Muscle of leg (tissue), 11 donors: ENCODE data around the gene TRPM8. TPM values are rescaled to one million over a fixed set of nuclear protein-coding genes. Genes with fewer than 3 reads are reported as not detected.

Source experiments
- DNase-seq: peaks from one replicate; pipeline ENCODE4 v3.0.0; 2013
- H3K27ac ChIP-seq: one replicate; pipeline ENCODE4 v1.5.1; 2013; ENCODE audit warnings: mild to moderate bottlenecking, low read length, control low read depth
- H3K27me3 ChIP-seq: one replicate; pipeline ENCODE4 v1.6.1; 2013; ENCODE audit warnings: low read length; ENCODE audit not compliant: control insufficient read depth, insufficient read depth
- H3K36me3 ChIP-seq: one replicate; pipeline ENCODE4 v1.6.1; 2013; ENCODE audit warnings: low read length; ENCODE audit not compliant: control insufficient read depth, insufficient read depth
- H3K4me1 ChIP-seq: one replicate; pipeline ENCODE4 v1.6.1; 2013; ENCODE audit warnings: low read length; ENCODE audit not compliant: control insufficient read depth, insufficient read depth
- H3K4me3 ChIP-seq: one replicate; pipeline ENCODE4 v1.5.1; 2013; ENCODE audit warnings: low read length, control low read depth
- H3K9me3 ChIP-seq: replicated peaks from 2 replicates; pipeline ENCODE4 v1.6.1; 2013; ENCODE audit warnings: low read depth, low read length; ENCODE audit not compliant: control insufficient read depth
- WGBS: methylation state at CpG from one replicate; pipeline ENCODE4 v1.1.5; 2013; ENCODE audit warnings: missing lambda C conversion rate; ENCODE audit not compliant: insufficient coverage; 5-methylcytosine and 5-hydroxymethylcytosine counted together
- polyA plus RNA-seq, 8 donors: library from polyadenylated mRNA; unstranded; fragments of 120-200 nt; gene quantifications; one replicate each; pipeline versions ENCODE4 v1.2.1 to v1.2.3, GENCODE V29; 2013; ENCODE audit warnings: inconsistent platforms in 1 of 8, low replicate concordance in 1 of 8; ENCODE audit not compliant: insufficient read length in 8 of 8, insufficient read depth in 1 of 8
- total RNA-seq: library from RNA; stranded (reverse); fragments of 120-200 nt; gene quantifications from one replicate; pipeline ENCODE4 v1.2.4, GENCODE V29; 2013

TRPM8 gene
- total and polyA plus RNA-seq, 9 donors: 0.17 to 0.30 (median 0.25) TPM; not detected in 5

DNA sequence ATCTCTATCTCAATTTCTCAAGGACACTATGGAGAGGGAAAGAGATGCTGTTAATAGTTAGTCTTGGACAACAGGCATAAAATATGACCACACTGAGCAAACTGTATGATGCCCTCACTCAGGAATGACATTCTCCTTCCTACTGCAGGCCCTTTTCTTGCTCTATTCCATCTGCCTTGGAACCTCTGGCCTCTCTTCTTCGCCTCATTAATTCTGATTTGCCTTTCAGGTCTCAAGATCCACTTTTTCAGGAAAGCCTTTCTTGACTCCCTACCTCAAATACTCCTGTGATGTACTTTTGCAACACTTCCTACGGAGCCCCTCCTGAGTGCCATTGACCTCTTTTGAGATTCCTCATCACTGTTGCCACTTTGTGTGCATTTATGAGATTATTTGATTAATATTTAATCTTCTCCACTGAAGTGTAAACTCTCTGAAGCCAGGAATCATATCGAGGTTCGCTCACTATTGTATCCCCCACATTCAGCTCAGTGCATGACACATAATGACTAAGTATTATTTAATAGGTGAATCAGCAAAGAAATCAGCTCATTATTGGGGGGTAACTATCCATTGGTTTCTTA, 112.1 kb downstream of the TRPM8 start:
- Histone ChIP-seq H3K27ac (no peak overlapping the region), H3K4me1 (no peaks in the 10 kb centered on the region), H3K9me3 (peaks cover 2% of the 10 kb centered on the region), H3K4me3 (no peak overlapping the region), H3K27me3 (no peaks in the 10 kb centered on the region), H3K36me3 (no peaks in the 10 kb centered on the region)
- DNase-seq: no peak
- 92% methylated on average over 1 of the region's 4 CpGs for WGBS

DNA sequence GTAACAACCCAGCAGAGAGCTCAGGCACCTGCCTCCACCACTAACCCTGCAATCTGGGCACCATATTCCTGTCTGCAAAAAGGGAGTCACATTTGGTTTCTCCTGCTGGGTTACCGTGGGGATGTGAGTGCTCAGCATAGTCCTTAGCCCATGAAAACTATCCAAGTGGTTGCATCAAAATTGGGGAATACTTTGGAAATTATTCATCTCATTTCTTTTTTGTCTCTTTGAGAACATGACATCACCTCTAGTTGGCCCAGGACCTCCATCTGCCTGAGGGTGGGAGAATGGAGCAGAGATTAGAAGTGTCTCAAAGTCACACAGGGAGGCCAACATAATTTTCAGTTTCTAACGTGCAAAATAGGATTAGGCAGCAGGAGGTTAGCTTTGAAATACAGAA, 114.0 kb downstream of the TRPM8 start:
- H3K4me3 ChIP-seq: no peak overlapping the region
- WGBS: no CpG with 5 or more reads among the region's 2 CpGs
- H3K27me3 ChIP-seq: no peaks in the 10 kb centered on the region
- DNase-seq: no peak
- peaks cover 11% of the 10 kb centered on the region for H3K9me3 ChIP-seq
- H3K27ac ChIP-seq: no peak overlapping the region
- H3K36me3 ChIP-seq: no peaks in the 10 kb centered on the region
- no peaks in the 10 kb centered on the region for H3K4me1 ChIP-seq

DNA sequence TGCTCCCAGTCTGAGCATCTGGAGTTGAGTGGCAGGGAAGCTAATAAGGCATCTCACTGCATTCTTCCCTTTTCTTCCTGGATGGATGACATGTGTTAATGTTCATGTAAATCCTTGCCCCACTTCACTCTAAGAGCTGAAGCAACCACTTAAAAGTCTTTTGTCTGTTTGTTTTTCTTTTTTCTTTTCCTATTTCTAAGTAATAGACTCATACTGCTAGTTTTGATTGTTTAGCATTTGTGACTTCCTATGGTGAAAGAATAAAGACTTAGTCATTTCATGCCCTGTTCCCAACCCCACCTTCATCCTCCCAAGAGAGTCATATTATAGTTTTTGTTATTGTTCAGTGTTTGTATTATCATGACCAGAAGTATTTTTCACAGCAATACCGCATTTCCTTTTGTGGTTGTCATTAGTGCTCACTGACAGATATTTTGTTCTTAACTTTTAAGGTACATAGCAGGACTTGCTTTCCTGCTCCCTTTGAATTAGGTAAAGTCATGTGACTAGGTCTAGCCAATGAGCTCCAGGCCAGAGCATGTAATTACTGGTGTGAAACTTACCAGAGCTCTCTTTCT, 115.2 kb downstream of the TRPM8 start:
- Histone ChIP-seq H3K9me3 (peaks cover 14% of the 10 kb centered on the region), H3K36me3 (no peaks in the 10 kb centered on the region), H3K4me3 (no peak overlapping the region), H3K4me1 (no peaks in the 10 kb centered on the region), H3K27ac (no peak overlapping the region), H3K27me3 (no peaks in the 10 kb centered on the region)
- no peak for DNase-seq
- no CpG with 5 or more reads among the region's 1 CpG for WGBS

DNA sequence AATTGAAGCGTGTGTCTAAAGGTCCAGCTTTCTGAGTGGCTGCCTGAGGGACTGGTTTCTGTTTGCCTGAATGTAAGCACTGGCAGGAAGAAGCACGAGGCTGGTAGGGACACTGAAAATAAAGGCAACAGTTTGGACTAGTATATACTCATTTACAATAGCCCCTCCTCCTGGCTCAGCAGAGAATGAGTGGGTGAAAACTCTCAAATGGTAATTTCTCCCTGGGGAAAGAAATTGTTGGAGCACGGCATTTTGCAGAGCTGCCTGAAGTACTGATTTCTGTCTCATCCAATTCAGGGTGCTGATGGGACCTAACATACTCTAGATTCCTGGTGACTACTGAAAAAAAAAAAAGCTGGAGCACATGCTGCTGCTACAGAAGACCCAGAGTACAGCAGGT, 116.0 kb downstream of the TRPM8 start:
- Histone ChIP-seq H3K4me1 (no peaks in the 10 kb centered on the region), H3K36me3 (no peaks in the 10 kb centered on the region), H3K27me3 (no peaks in the 10 kb centered on the region), H3K9me3 (peaks cover 14% of the 10 kb centered on the region), H3K27ac (no peak overlapping the region), H3K4me3 (no peak overlapping the region)
- no peak for DNase-seq
- no CpG with 5 or more reads among the region's 3 CpGs for WGBS

DNA sequence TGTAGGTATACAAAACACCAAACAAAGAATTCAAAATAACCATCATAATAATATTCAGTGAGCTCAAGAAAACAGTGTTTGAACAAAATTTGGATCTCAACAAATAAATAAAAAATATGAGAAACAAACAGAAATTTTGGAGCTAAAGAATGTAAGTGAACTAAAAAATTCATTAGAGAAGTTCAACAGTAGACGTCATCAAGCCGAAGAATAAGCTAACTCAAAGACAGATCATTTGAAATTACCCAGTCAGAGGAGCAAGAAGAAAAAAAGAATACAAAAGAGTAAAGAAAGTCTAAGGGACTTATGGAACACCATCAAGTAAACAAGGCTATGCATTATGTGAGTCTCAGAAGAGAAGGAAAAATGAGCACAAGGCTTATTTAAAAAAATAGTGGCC, 116.7 kb downstream of the TRPM8 start:
- H3K4me3 ChIP-seq: no peak overlapping the region
- H3K4me1 ChIP-seq: no peaks in the 10 kb centered on the region
- peaks cover 14% of the 10 kb centered on the region for H3K9me3 ChIP-seq
- H3K27me3 ChIP-seq: no peaks in the 10 kb centered on the region
- WGBS: no CpG with 5 or more reads among the region's 2 CpGs
- no peak for DNase-seq
- H3K36me3 ChIP-seq: no peaks in the 10 kb centered on the region
- H3K27ac ChIP-seq: no peak overlapping the region

DNA sequence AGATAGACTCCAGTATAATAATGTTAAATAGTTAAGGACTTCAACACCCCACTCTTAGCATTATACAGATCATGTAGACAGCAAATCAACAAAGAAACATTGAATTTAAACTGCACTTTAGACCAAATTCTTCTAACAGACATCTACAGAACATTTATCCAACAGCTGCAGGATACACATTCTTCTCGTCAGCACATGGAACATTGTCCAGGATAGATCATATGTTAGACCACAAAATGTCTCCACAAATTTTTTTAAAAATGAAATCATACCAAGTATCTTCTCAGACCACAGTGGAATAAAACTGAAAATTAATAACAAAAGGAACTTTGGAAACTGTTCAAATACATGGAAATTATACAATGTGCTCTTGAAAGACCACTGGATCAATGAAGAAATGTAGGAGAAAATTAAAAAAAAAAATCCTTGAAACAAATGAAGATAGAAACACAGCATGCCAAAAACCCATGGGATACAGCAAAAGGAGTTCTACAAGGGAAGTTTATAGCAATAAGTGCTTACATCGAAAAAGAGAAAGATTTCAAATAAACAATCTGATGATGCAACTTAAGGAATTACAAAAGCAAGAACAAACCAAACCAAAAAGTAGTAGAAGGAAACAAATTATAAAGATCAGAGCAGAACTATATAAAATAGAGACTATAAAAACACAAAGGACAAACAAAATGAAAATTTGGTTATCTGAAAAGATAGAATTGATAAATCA, 121.1 kb downstream of the TRPM8 start:
- Histone ChIP-seq H3K4me3 (no peak overlapping the region), H3K27ac (no peak overlapping the region), H3K36me3 (no peaks in the 10 kb centered on the region), H3K9me3 (peaks cover 14% of the 10 kb centered on the region), H3K27me3 (no peaks in the 10 kb centered on the region), H3K4me1 (no peaks in the 10 kb centered on the region)
- no CpG with 5 or more reads among the region's 2 CpGs for WGBS
- peak; percentile 39 for DNase-seq

DNA sequence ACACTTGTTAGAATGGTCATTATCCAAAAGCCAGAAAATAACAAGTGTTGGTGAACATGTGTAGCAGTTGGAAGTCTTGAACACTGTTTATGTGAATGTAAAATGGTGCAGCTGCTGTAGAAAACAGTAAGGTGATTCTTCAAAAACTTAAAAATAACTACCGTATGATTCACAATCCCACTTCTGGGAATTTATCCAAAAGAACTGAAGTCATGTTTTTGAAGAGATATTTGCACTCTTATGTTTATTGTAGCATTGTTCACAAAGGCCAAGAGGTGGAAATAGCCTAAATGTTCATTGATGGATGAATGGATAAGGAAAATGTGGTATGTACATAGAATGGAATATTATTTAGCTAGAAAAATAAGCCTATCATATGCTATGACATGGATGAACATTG, 127.0 kb downstream of the TRPM8 start:
- no CpG with 5 or more reads among the region's 1 CpG for WGBS
- no peaks in the 10 kb centered on the region for H3K9me3 ChIP-seq
- no peak overlapping the region for H3K27ac ChIP-seq
- H3K4me1 ChIP-seq: no peaks in the 10 kb centered on the region
- H3K36me3 ChIP-seq: no peaks in the 10 kb centered on the region
- no peak for DNase-seq
- no peaks in the 10 kb centered on the region for H3K27me3 ChIP-seq
- H3K4me3 ChIP-seq: no peak overlapping the region

DNA sequence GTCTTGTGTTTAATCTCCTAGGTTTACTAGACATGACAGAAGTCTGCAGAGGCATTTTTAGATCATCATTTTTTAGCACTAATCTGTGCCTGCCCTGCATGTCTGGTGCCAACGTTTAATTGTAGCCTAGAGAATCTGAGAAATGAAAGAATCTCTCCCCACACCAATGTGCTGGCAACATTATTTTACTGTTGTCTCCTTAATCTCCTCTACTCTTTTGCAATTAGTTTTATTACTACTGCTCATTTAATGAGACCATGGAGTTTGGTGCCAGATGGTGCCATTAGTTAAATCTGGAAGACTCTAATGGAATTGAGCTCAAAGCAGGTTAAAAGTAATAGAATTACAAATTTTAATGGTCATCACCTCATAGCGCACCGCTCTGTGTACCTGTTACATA, 129.3 kb downstream of the TRPM8 start:
- no peak overlapping the region for H3K27ac ChIP-seq
- no peak overlapping the region for H3K4me3 ChIP-seq
- no peak for DNase-seq
- no peaks in the 10 kb centered on the region for H3K4me1 ChIP-seq
- no peaks in the 10 kb centered on the region for H3K27me3 ChIP-seq
- no peaks in the 10 kb centered on the region for H3K36me3 ChIP-seq
- H3K9me3 ChIP-seq: no peaks in the 10 kb centered on the region
- WGBS: no CpG with 5 or more reads among the region's 3 CpGs

DNA sequence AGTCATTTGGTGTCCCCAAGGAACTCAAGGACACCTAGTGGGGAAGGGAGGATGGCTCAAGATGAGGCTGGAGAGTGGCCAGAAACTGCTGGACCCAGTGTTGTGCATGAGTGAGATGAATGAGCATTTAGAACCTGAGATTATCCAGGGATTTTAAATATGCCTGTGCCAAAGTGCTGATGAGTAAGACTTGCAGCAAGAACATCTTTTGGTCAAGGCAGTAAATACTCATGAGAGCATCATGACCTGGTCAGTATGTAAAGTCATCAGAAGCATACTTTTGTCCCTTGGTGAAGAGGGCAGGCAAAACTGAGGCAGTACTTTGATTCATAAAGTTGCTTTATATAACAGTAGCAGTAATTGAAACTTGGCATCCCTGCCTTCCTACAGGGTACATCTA, 130.2 kb downstream of the TRPM8 start:
- Histone ChIP-seq H3K4me1 (no peaks in the 10 kb centered on the region), H3K9me3 (no peaks in the 10 kb centered on the region), H3K27me3 (no peaks in the 10 kb centered on the region), H3K4me3 (no peak overlapping the region), H3K27ac (no peak overlapping the region), H3K36me3 (no peaks in the 10 kb centered on the region)
- no peak for DNase-seq

DNA sequence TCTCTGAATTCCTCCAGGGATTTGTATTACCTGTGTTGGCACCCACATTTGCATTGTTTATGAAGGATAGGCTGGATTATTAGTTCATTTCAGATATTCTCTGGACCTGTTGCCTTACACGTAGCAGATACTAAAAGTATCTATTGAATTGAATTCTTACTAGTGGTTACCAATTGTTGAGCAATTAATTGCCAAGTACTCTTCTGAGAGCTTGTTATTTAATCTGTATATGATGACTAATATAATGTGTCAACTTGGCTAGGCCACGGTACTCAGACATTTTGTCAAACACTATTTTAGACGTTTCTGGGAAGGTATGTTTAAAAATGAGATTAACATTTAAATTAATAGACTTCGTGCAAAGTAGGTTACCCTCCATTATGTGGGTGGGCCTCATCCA, 130.9 kb downstream of the TRPM8 start:
- no peak overlapping the region for H3K4me3 ChIP-seq
- 86% methylated on average over 1 of the region's 4 CpGs for WGBS
- no peak overlapping the region for H3K27ac ChIP-seq
- H3K9me3 ChIP-seq: no peaks in the 10 kb centered on the region
- no peaks in the 10 kb centered on the region for H3K36me3 ChIP-seq
- H3K27me3 ChIP-seq: no peaks in the 10 kb centered on the region
- no peak for DNase-seq
- H3K4me1 ChIP-seq: no peaks in the 10 kb centered on the region
